ENCODE results near the gene PLXNC1. TPM values are rescaled to one million over a fixed set of nuclear protein-coding genes. Genes with fewer than 3 reads are reported as not detected.

PLXNC1 gene
- polyA plus RNA-seq, 1 experiment: 2.2 TPM

DNA sequence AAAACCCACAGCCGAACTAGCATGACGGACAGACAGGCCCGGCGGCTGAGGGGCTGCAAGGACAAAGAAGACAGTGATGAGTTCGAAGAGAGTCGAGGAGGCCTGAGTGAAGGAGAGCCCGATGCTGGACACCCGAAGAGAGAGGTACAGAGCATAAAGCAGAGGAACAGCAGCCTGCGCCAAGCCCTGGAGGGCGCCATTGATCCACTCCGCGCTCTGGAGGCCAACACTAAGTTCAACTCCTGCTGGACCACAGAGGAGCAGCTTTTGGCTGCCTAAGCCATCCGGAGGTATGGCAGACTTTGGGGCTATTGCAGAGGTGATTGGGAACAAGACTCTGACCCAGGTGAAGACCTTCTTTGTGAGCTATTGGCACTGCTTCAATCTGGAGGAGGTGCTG is 7.8 kb upstream of the PLXNC1 start:
- Histone ChIP-seq H3K27me3 (ENCODE audit: control insufficient read depth, insufficient read depth, low read length) (peaks cover 9% of the 10 kb centered on the region), H3K36me3 (ENCODE audit: control insufficient read depth, insufficient read depth, low read length) (no peaks in the 10 kb centered on the region), H3K4me3 (ENCODE audit: low read depth, low read length) (no peak overlapping the region)
- CTCF ChIA-PET: no interaction called here
- DNase-seq (ENCODE audit: low read depth): no peak
- TF ChIP-seq, protein P1, sequence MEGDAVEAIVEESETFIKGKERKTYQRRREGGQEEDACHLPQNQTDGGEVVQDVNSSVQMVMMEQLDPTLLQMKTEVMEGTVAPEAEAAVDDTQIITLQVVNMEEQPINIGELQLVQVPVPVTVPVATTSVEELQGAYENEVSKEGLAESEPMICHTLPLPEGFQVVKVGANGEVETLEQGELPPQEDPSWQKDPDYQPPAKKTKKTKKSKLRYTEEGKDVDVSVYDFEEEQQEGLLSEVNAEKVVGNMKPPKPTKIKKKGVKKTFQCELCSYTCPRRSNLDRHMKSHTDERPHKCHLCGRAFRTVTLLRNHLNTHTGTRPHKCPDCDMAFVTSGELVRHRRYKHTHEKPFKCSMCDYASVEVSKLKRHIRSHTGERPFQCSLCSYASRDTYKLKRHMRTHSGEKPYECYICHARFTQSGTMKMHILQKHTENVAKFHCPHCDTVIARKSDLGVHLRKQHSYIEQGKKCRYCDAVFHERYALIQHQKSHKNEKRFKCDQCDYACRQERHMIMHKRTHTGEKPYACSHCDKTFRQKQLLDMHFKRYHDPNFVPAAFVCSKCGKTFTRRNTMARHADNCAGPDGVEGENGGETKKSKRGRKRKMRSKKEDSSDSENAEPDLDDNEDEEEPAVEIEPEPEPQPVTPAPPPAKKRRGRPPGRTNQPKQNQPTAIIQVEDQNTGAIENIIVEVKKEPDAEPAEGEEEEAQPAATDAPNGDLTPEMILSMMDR (IDR thresholded peaks at IDR 0.05; ENCODE audit: insufficient read depth, low read depth, low read length): peak; percentile 28
- POLR2A ChIA-PET: no interaction called here

DNA sequence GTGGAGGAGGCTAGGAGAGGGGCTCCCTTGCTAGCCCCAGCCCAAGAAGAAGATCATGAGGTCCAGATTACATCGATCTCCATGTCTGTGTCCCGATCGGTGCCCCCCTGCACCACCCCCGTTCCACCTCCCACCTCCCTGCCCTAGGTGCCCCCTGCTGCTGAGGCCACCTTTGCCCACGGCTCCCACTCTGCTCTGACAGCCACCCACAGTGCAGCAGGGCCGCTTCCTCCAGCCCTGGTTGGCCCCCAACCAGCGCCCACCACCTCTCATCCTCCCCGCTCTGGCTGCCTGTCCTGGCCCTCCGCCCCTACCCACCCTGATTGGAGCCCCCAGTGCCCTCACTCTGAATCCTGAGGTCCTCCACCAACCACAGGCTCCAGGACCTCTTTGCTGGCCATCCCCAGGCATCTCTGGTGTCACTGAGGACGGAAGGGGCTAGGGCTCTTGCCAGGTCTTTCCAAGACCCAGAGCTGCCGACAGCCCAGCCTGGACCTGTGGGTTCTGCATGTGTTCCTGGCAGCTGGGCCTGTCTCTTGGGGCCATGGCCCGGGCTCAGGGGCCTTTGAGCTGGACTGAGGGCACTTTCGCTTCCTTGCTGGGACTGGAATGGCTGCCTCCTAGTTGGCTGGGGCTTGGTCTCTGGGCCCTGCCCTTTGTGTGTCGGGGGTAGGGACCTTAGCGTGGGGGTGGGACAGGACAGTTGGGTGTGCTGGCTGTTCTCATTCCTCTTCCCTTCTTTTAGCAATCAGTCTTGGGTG is 7.2 kb upstream of the PLXNC1 start:
- no peak for DNase-seq (ENCODE audit: low read depth)
- ChIA-PET CTCF (interaction anchor here (0.6 to 0.9 kb wide), 2 partner anchors 370 to 390 kb away, joined by 3 read pairs; no protein-coding TSS in a partner anchor), POLR2A (no interaction called here)
- Histone ChIP-seq H3K36me3 (ENCODE audit: control insufficient read depth, insufficient read depth, low read length) (no peaks in the 10 kb centered on the region), H3K27me3 (ENCODE audit: control insufficient read depth, insufficient read depth, low read length) (peaks cover 9% of the 10 kb centered on the region), H3K4me3 (ENCODE audit: low read depth, low read length) (no peak overlapping the region)
- TF ChIP-seq, protein P1 (IDR thresholded peaks at IDR 0.05; ENCODE audit: insufficient read depth, low read depth, low read length): no peak

DNA sequence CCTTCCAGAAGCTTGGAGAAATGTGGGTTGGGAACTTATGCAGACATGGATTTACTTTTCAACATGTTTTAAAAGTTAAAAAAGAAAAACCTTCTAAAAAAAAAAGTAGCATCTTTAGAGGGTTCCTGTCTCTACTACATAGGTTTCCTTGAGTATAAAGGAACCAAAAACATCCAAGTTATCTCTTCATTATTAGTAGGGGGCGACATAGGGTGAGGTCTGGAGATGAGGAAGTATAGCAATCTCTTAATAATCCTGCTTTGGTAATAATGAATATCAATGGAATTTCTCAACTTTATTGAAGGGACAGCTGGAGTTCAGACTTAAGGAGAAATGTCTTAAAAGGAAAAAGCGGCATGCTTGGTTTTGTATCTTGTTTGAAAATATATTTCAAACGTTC is 6.5 kb upstream of the PLXNC1 start:
- H3K27me3 ChIP-seq (ENCODE audit: control insufficient read depth, insufficient read depth, low read length): peaks cover 14% of the 10 kb centered on the region
- CTCF ChIA-PET: interaction anchor here (0.6 to 5.0 kb wide), 4 partner anchors 150 to 393 kb away, joined by 3 to 29 read pairs (median 3); no protein-coding TSS in a partner anchor

DNA sequence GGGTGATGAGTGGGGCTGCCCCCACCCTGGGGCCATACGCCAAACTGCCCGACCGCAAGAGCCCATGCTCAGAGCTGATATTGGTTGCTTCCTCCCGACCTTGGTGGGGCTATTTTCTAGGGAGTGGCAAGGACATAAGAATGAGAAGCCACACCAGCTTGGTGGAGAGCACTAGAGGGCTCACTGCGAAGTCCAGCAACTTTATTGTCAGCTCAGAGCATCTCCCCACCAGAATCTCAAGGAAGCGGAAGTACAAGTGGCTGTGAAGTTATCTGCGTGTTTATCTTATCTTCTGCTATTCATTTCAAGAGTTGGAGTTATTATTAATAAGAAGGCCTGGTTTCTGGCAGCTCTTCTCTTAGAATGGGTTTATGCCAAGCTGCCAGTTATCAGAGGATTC is 4.9 kb upstream of the PLXNC1 start:
- ChIA-PET CTCF (interaction anchor here (1.8 to 5.0 kb wide), 4 partner anchors 8 to 391 kb away, joined by 5 to 44 read pairs (median 29); no protein-coding TSS in a partner anchor), POLR2A (interaction anchor here (0.6 kb wide), 1 partner anchor 324 kb away, joined by 3 read pairs; no protein-coding TSS in a partner anchor)
- no peak for DNase-seq (ENCODE audit: low read depth)
- TF ChIP-seq, protein P1 (IDR thresholded peaks at IDR 0.05; ENCODE audit: insufficient read depth, low read depth, low read length): no peak
- no peaks in the 10 kb centered on the region for H3K36me3 ChIP-seq (ENCODE audit: control insufficient read depth, insufficient read depth, low read length)
- no peak overlapping the region for H3K4me3 ChIP-seq (ENCODE audit: low read depth, low read length)
- peaks cover 21% of the 10 kb centered on the region for H3K27me3 ChIP-seq (ENCODE audit: control insufficient read depth, insufficient read depth, low read length)

More for the DNA sequence above, 6.5 kb upstream of the PLXNC1 start:
- POLR2A ChIA-PET: no interaction called here
- no peak overlapping the region for H3K4me3 ChIP-seq (ENCODE audit: low read depth, low read length)
- TF ChIP-seq, protein P1 (IDR thresholded peaks at IDR 0.05; ENCODE audit: insufficient read depth, low read depth, low read length): no peak
- no peaks in the 10 kb centered on the region for H3K36me3 ChIP-seq (ENCODE audit: control insufficient read depth, insufficient read depth, low read length)
- no peak for DNase-seq (ENCODE audit: low read depth)

DNA sequence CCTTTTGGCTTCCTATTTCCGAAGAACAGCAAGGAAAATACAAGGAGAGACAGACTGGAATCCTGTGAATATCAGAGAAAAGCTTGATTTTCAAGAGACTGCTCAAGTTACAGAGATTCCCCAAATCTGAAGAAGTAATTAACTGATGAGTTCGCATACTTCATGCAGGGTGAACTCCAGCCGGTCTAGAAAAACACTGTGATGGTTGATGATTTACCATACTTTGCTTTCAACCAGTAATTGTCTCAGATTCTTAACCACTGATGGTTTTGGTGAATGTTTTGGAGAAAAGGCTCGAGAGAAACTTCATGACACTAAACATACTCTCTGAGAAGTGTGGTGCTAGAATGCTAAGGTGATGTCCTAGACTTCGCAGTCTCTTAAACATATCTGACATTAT is 4.4 kb upstream of the PLXNC1 start:
- H3K4me3 ChIP-seq (ENCODE audit: low read depth, low read length): no peak overlapping the region
- H3K36me3 ChIP-seq (ENCODE audit: control insufficient read depth, insufficient read depth, low read length): no peaks in the 10 kb centered on the region
- ChIA-PET POLR2A (interaction anchor here (0.6 kb wide), 1 partner anchor 323 kb away, joined by 3 read pairs; no protein-coding TSS in a partner anchor), CTCF (interaction anchor here (1.0 to 5.0 kb wide), 6 partner anchors 9 to 1192 kb away, joined by 3 to 44 read pairs (median 17); no protein-coding TSS in a partner anchor)
- H3K27me3 ChIP-seq (ENCODE audit: control insufficient read depth, insufficient read depth, low read length): peaks cover 21% of the 10 kb centered on the region
- TF ChIP-seq, protein P1 (IDR thresholded peaks at IDR 0.05; ENCODE audit: insufficient read depth, low read depth, low read length): no peak
- no peak for DNase-seq (ENCODE audit: low read depth)

Data from BJ (cell line).